Stimulated activated CD4-positive, alpha-beta T cell treated with anti-CD3 and anti-CD28 coated beads, TNF-alpha, amount 100 ng/mL, for 24 hours (primary cell): ENCODE results near the gene KCNAB1.
A peak's percentile ranks its signal among the peaks of the same experiment; 100 is the strongest.
"Not testable (repeated sequence)": the region's sequence is repeated elsewhere in the genome, so short reads cannot be mapped to it uniquely, and the experiment has no call there.

Experiments used
- DNase-seq, 3 experiments: peaks; one replicate each; pipeline ENCODE4 v3.0.0-alpha.2; 2020; ENCODE audit warnings: low read depth in 3 of 3

Gene KCNAB1

GRCh38 chr3:156137397-156137796 is 17.0 kb downstream of the KCNAB1 start:
- DNase-seq: not testable (repeated sequence)

GRCh38 chr3:156140001-156140595 is 19.7 kb downstream of the KCNAB1 start:
- no peak for DNase-seq

- no peak for DNase-seq
Measured at GRCh38 chr3:156142702-156143101, 22.3 kb downstream of the KCNAB1 start.

- DNase-seq: no peak
Measured at GRCh38 chr3:156143136-156143535, 22.8 kb downstream of the KCNAB1 start.

- DNase-seq: no peak
Measured at GRCh38 chr3:156144060-156144459, 23.7 kb downstream of the KCNAB1 start.

GRCh38 chr3:156145866-156146265 is 25.5 kb downstream of the KCNAB1 start:
- no peak for DNase-seq

- no peak for DNase-seq
Measured at GRCh38 chr3:156148345-156148945, 28.1 kb downstream of the KCNAB1 start.

GRCh38 chr3:156148946-156149381 is 28.6 kb downstream of the KCNAB1 start:
- no peak for DNase-seq

GRCh38 chr3:156149876-156150275 is 29.5 kb downstream of the KCNAB1 start:
- no peak for DNase-seq

- DNase-seq: no peak
Measured at GRCh38 chr3:156150434-156151066, 30.2 kb downstream of the KCNAB1 start.

- DNase-seq: peak; percentile 20 to 46 (median 24)
Measured at GRCh38 chr3:156151824-156152428, 31.5 kb downstream of the KCNAB1 start.

- DNase-seq: no peak
Measured at GRCh38 chr3:156158656-156159295, 38.4 kb downstream of the KCNAB1 start.

GRCh38 chr3:156160647-156161046 is 40.3 kb downstream of the KCNAB1 start:
- DNase-seq: no peak

GRCh38 chr3:156161172-156161571 is 40.8 kb downstream of the KCNAB1 start:
- no peak for DNase-seq

GRCh38 chr3:156163848-156164247 is 43.5 kb downstream of the KCNAB1 start:
- DNase-seq: no peak

GRCh38 chr3:156166808-156167207 is 46.4 kb downstream of the KCNAB1 start:
- no peak for DNase-seq

- no peak for DNase-seq
Measured at GRCh38 chr3:156170571-156170970, 50.2 kb downstream of the KCNAB1 start.

GRCh38 chr3:156171281-156172267 is 51.2 kb downstream of the KCNAB1 start:
- no peak for DNase-seq

GRCh38 chr3:156172536-156172935 is 52.2 kb downstream of the KCNAB1 start:
- no peak for DNase-seq

GRCh38 chr3:156174229-156174847 is 54.0 kb downstream of the KCNAB1 start:
- no peak for DNase-seq

- no peak for DNase-seq
Measured at GRCh38 chr3:156175570-156175969, 55.2 kb downstream of the KCNAB1 start.
